Germinal center (tissue), 1 donor: ENCODE measurements around the gene IQUB.
"Not testable (repeated sequence)": the region's sequence is repeated elsewhere in the genome, so short reads cannot be mapped to it uniquely, and the experiment has no call there.

Experiments used
- DNase-seq: peaks from one replicate; pipeline ENCODE4 v3.0.0; 2012; ENCODE audit warnings: mixed read lengths, low spot score

IQUB gene

DNA sequence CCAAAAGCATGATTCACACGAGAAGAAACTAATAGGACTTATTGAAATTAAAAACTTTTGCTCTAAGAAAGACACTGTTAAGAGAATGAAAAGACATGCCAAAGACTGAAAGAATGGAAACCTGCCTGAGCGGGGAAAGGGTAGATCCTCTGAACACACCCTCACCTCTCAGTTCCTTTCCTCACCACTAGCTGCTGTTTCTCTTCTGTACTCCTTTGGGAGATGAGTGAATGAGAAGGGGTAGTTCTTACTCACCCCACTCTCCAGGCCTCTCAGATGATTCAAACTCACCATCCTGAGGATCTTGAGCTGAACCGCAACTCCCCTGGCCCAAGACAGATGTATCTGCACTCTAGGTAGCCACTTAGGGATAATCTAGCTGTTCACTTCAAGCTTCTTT, 41.9 kb downstream of the IQUB start:
- no peak for DNase-seq

- DNase-seq, result no peak
Observed at GRCh38 chr7:123485721-123486120, 48.7 kb downstream of the IQUB start.

DNA sequence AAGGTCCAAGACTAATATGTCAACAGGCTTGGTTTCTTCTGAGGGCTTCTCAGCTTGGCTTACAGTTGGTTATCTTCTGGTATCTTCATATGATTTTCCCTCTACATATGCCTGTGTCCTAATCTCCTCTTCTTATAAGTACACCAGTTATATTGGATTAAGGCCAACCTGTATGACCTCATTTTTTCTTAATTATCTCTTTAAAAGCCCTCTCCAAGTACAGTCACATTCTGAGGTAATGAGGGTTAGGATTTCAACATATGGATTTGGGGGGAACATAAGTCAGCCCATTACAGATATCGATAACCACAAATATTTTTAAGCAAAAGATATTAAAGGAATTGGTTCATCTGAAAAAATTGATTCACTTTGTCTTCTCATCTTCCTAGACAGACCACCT, 49.2 kb downstream of the IQUB start:
- DNase-seq, result no peak

- no peak for DNase-seq
Observed at GRCh38 chr7:123484199-123484598, 50.2 kb downstream of the IQUB start.

- DNase-seq, result no peak
Observed at GRCh38 chr7:123480107-123480506, 54.3 kb downstream of the IQUB start.

- not testable (repeated sequence) for DNase-seq
Observed at GRCh38 chr7:123478056-123478455, 56.3 kb downstream of the IQUB start.

GRCh38 chr7:123472750-123473445, 61.5 kb downstream of the IQUB start:
- DNase-seq, result no peak

GRCh38 chr7:123472327-123472726, 62.1 kb downstream of the IQUB start:
- DNase-seq, result no peak

DNA sequence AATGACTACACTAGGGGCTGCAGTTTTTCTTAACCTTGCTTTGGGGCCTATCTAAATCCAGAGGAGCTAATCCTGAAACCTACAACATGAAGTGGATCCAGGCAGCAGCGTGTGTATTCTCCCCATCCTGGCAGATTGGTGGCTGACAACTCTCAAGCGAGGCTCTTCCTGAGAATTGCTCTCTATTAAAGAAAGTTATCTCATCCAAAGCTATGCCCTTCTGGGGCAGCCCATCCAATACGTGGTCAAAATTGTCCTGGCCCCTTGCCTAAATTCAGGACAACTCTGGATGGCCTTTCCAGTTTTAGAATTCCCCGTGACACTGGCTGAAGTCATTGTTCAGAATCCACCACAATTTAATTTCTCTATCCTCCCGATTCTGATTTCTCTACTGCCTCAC, 66.1 kb downstream of the IQUB start:
- no peak for DNase-seq

DNA sequence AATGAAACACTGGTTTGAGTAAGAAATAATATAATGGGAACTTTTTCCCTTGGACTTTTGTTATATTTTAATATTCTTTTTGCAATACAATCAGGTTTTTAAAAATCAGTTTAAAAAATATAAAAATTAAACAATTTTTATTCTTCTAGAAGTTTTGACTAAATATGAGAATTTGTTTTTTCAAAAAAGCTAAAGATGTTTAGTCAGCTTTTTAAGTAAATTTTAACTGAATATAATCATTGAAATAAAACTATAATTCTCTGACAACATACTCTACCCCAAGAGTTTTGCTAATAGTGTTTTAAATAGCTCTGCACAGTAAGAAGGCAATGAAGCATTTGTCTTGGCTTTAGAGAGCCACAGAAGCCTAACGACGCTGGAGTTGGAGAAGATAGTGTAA, 70.5 kb downstream of the IQUB start:
- DNase-seq, result no peak

- DNase-seq, result no peak
Observed at GRCh38 chr7:123460616-123461015, 73.8 kb downstream of the IQUB start.

- DNase-seq, result no peak
Observed at GRCh38 chr7:123455965-123456470, 78.4 kb downstream of the IQUB start.

DNA sequence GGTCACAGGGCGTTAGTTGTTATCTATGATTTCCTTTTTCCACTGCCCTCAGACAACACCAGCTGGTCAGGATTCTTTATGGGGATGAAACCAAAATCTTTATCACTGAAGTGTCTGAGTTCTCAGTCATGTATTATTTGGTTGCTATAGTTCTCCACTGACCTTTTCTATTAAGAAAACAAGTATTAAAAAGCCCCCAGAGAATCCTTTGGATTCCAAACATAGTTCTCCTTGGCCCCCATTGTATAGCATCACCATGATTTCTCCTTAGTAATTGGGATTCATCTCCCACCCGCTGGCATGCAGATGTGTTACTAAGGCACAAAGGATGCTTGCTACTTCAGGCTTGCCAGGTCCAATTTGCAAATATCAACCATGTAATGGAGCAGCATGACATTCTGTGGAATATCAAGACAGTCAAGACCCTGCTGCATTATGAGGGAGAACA, 94.3 kb downstream of the IQUB start:
- no peak for DNase-seq

- DNase-seq, result no peak
Observed at GRCh38 chr7:123439191-123439590, 95.2 kb downstream of the IQUB start.

DNA sequence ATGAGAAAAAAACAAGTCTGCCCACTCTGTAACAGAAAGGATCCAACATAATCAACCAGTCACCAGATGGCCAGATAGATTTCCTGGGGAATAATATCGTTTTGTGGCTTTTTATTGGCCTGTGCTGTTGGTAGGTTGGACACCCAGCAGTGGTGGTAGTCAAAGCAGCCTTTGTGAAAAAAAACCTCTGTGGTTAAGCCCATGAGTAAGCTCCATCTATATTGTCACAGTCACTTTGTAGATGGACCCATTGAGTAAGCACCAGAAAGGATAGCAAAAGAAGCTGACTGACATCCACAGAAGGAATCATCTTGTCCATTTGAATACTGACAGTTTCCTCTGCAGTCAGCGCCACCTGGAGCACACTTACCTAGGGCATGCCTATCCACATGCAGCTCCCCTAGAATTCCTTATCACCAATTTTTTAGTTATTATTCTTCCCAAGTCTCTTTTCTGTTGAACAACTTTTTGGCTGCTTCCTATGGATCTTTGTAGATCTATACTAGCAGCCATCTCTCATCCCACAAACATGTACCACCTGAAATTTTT, 96.9 kb downstream of the IQUB start:
- no peak for DNase-seq

DNA sequence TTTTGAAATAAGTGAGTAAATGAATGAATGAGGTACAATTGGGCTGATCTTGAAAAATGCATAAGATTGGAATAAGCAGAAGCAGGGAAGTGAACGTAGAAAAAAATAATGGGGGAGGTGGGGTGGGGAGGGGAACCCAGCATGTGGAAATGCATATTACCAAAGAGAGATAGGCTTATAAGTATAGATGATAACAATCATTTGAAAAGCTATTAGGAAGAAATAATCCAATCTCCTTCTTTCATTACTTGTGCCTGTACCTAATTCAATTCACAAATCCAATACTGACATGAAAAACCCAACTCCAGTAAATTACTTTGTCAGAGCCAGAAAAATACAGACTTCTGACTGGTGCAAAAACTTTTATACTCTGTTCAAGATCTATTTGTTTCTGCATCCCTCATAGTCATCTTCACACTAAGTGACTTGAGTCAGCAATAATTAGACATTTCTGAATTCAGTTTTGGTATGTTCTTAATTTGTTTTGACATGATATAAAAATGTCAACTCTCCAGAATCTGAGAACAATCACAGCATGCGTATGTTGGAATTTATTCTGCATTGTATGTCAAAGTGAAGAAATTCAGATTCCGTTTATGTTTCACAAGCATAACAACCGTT, 99.2 kb downstream of the IQUB start:
- no peak for DNase-seq

DNA sequence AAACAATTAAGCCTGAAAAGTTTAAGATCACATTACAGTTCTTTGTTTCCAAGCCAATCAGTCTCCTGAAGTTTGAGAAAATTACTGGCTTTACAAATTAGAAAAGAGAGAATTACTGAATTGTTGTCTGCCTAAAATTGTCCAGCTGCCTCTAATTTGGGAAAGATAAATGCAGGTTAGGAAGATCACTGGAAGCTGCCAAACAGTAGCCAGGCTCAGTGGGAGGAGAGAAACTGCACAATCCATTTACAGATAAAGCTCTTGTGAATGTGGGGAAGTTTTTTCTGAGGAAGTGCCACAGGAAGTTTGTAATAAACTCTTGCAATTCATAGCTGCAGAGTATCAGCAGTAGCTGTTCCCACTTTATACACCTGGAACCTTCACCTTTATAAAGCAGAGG, 100.7 kb downstream of the IQUB start:
- no peak for DNase-seq

- DNase-seq, result no peak
Observed at GRCh38 chr7:123432601-123433000, 101.8 kb downstream of the IQUB start.

GRCh38 chr7:123431075-123431614, 103.2 kb downstream of the IQUB start:
- no peak for DNase-seq

DNA sequence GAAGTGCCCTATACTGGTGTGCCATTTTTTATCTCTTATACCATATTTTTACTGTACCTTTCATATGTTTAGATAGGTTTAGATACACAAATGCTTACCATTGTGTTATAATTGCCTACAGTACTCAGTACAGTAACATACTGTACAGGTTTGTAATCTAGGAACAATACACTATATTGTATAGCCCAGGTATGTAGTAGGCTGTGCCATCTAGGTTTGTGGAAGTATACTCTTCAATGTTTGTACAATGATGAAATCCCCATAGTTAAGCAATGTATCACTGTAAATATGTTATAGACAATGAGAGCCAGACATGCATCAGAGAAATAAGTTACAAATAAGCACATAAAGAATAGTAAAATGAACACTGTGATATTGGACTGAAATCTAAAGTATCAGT, 109.1 kb downstream of the IQUB start:
- no peak for DNase-seq

GRCh38 chr7:123424463-123424862, 109.9 kb downstream of the IQUB start:
- no peak for DNase-seq

DNA sequence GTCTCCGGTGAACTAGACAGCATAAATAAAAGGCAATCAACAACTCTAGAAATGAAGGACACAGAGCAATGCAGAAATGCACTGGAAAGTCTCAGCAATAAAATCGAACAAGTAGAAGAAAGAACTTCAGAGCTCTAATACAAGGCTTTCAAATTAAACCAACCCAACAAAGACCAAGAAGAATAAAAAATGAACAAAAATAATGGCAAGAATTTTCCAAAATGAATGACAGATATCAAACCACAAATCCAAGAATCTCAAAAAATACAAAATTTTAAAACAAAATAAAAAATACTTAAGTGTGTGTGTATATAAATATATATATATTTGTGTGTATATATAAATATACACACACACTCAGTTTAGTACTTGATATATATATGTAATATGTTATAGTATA, 110.8 kb downstream of the IQUB start:
- no peak for DNase-seq

GRCh38 chr7:123417580-123417979, 116.8 kb downstream of the IQUB start:
- DNase-seq, result no peak
